ENCODE data around the gene STRAP. TPM values are rescaled to one million over a fixed set of nuclear protein-coding genes. Genes with fewer than 3 reads are reported as not detected.

The STRAP gene, protein sequence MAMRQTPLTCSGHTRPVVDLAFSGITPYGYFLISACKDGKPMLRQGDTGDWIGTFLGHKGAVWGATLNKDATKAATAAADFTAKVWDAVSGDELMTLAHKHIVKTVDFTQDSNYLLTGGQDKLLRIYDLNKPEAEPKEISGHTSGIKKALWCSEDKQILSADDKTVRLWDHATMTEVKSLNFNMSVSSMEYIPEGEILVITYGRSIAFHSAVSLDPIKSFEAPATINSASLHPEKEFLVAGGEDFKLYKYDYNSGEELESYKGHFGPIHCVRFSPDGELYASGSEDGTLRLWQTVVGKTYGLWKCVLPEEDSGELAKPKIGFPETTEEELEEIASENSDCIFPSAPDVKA
- total RNA-seq = 106 and 130 TPM in 2 replicates

DNA sequence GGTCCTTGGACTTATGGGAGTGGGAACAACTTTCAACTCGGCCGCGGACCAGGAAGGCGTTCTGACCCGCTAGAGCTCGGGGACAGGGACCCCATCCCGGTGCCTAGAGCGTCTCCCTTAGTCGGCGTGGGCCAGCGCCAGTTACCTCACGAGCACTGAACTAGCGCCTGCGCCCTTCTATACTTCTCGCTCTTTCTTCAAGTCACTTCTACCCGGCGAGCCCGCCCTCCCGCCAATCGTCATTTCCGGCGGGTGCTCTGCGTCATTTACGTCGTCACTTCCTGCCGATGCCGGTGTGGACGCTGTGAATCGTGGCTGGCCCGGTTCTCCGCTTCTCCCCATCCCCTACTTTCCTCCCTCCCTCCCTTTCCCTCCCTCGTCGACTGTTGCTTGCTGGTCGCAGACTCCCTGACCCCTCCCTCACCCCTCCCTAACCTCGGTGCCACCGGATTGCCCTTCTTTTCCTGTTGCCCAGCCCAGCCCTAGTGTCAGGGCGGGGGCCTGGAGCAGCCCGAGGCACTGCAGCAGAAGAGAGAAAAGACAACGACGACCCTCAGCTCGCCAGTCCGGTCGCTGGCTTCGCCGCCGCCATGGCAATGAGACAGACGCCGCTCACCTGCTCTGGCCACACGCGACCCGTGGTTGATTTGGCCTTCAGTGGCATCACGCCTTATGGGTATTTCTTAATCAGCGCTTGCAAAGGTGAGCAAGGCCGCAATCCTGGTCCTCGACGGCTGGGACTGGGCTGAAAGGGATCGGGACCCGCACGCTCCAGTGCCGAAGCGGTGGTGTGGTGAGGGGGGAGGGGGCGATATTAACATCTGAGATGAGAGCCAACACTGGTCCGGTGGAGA lies at the start of gene STRAP:
STRAP (plus strand) TSS at position 270 of the 854 bp plus-strand sequence; CDS start at position 591, 321 bp downstream.

GRCh38 chr12:15910864-15911721 lies 28.9 kb downstream of the STRAP start, which contains the start of gene DERA:
DERA (plus strand) TSS chr12:15911332; CDS start chr12:15911384, 52 bp downstream.

Other genes with a start within 250 kb of the STRAP start
- gene EPS8, start 93.0 kb upstream of the STRAP start, total RNA-seq = 193 and 212 TPM in 2 replicates
- gene DERA, start 28.9 kb downstream of the STRAP start, total RNA-seq = 59.1 and 61.7 TPM in 2 replicates